H9 (cell line): ENCODE results near the gene WDR17. TPM values are rescaled to one million over a fixed set of nuclear protein-coding genes. Genes with fewer than 3 reads are reported as not detected.

Source experiments
- DNase-seq: peaks from one replicate; pipeline ENCODE4 v3.0.0-alpha.2; 2017
- H2AFZ ChIP-seq: one replicate; pipeline ENCODE4 v1.6.1; 2013; ENCODE audit warnings: mild to moderate bottlenecking, low read length, control low read depth, moderate library complexity
- H2AK5ac ChIP-seq: 2 replicates; pipeline ENCODE4 v1.6.1; 2013; ENCODE audit warnings: low read length, control low read depth, mixed read lengths; ENCODE audit not compliant: insufficient read length
- H2BK120ac ChIP-seq: one replicate; pipeline ENCODE4 v1.6.1; 2013; ENCODE audit warnings: low read depth, mild to moderate bottlenecking, low read length, control low read depth, inconsistent platforms; ENCODE audit not compliant: poor library complexity, severe bottlenecking
- H2BK12ac ChIP-seq: 2 replicates; pipeline ENCODE4 v1.6.1; 2013; ENCODE audit warnings: low read length, control low read depth, mixed read lengths, low read depth; ENCODE audit not compliant: insufficient read length
- H2BK15ac ChIP-seq: 2 replicates; pipeline ENCODE4 v1.6.1; 2013; ENCODE audit warnings: low read depth, low read length, control low read depth
- H2BK20ac ChIP-seq: one replicate; pipeline ENCODE4 v1.6.1; 2013; ENCODE audit warnings: low read depth, mild to moderate bottlenecking, low read length, control low read depth, inconsistent platforms; ENCODE audit not compliant: poor library complexity, severe bottlenecking
- H2BK5ac ChIP-seq: 2 replicates; pipeline ENCODE4 v1.6.1; 2013; ENCODE audit warnings: low read length, control low read depth, mixed read lengths; ENCODE audit not compliant: insufficient read length
- H3K14ac ChIP-seq: 2 replicates; pipeline ENCODE4 v1.6.1; 2013; ENCODE audit warnings: low read length, control low read depth; ENCODE audit not compliant: insufficient read depth
- H3K18ac ChIP-seq: 2 replicates; pipeline ENCODE4 v1.6.1; 2013; ENCODE audit warnings: low read depth, mild to moderate bottlenecking, mixed read lengths, low read length, control low read depth; ENCODE audit not compliant: insufficient read length
- H3K23ac ChIP-seq: 2 replicates; pipeline ENCODE4 v1.6.1; 2013; ENCODE audit warnings: low read length, control low read depth, mixed read lengths, low read depth; ENCODE audit not compliant: insufficient read length
- H3K23me2 ChIP-seq: 2 replicates; pipeline ENCODE4 v1.6.1; 2013; ENCODE audit warnings: low read depth, mild to moderate bottlenecking, mixed read lengths, low read length, control low read depth; ENCODE audit not compliant: insufficient read length, poor library complexity, severe bottlenecking
- H3K27ac ChIP-seq: 2 replicates; pipeline ENCODE4 v1.5.1; 2013; ENCODE audit warnings: low read length, control low read depth, mixed read lengths, low read depth; ENCODE audit not compliant: insufficient read length
- H3K27me3 ChIP-seq: 2 replicates; pipeline ENCODE4 v1.6.1; 2013; ENCODE audit warnings: low read length, control low read depth, inconsistent platforms; ENCODE audit not compliant: insufficient read depth
- H3K4ac ChIP-seq: 2 replicates; pipeline ENCODE4 v1.6.1; 2013; ENCODE audit warnings: low read depth, mild to moderate bottlenecking, control low read depth, inconsistent platforms, low read length, moderate library complexity
- H3K4me1 ChIP-seq: 2 replicates; pipeline ENCODE4 v1.6.1; 2013; ENCODE audit warnings: low read length, control low read depth, inconsistent platforms; ENCODE audit not compliant: insufficient read depth
- H3K4me2 ChIP-seq: 2 replicates; pipeline ENCODE4 v1.6.1; 2013; ENCODE audit warnings: low read length, control low read depth, mixed read lengths; ENCODE audit not compliant: insufficient read length, insufficient read depth
- H3K56ac ChIP-seq: 2 replicates; pipeline ENCODE4 v1.6.1; 2013; ENCODE audit warnings: low read depth, mild to moderate bottlenecking, mixed read lengths, low read length, control low read depth; ENCODE audit not compliant: insufficient read length
- H3K79me1 ChIP-seq: 2 replicates; pipeline ENCODE4 v1.6.1; 2013; ENCODE audit warnings: low read depth, mild to moderate bottlenecking, moderate library complexity, low read length, control low read depth, inconsistent platforms; ENCODE audit not compliant: insufficient read depth, poor library complexity, severe bottlenecking
- H3K79me2 ChIP-seq: 2 replicates; pipeline ENCODE4 v1.6.1; 2013; ENCODE audit warnings: low read length, control low read depth, inconsistent platforms; ENCODE audit not compliant: insufficient read depth
- H3K9ac ChIP-seq: 2 replicates; pipeline ENCODE4 v1.6.1; 2013; ENCODE audit warnings: low read length, control low read depth, mixed read lengths; ENCODE audit not compliant: insufficient read length; ENCODE audit errors: extremely low read depth
- H3K9me3 ChIP-seq: one replicate; pipeline ENCODE4 v1.6.1; 2013; ENCODE audit warnings: low read depth, low read length, inconsistent platforms; ENCODE audit not compliant: control insufficient read depth
- H3T11ph ChIP-seq: one replicate; pipeline ENCODE4 v1.6.1; 2013; ENCODE audit warnings: mild to moderate bottlenecking, low read length, control low read depth, inconsistent platforms
- H4K20me1 ChIP-seq: one replicate; pipeline ENCODE4 v1.6.1; 2013; ENCODE audit not compliant: control insufficient read depth, insufficient read length, insufficient read depth
- H4K5ac ChIP-seq: 2 replicates; pipeline ENCODE4 v1.6.1; 2013; ENCODE audit warnings: low read depth, mild to moderate bottlenecking, mixed read lengths, low read length, control low read depth; ENCODE audit not compliant: insufficient read length
- H4K8ac ChIP-seq: replicated peaks from 2 replicates; pipeline ENCODE4 v1.6.1; 2013; ENCODE audit warnings: low read length, control low read depth, mixed read lengths, low read depth; ENCODE audit not compliant: insufficient read length
- H4K91ac ChIP-seq: 2 replicates; pipeline ENCODE4 v1.6.1; 2013; ENCODE audit warnings: low read depth, mild to moderate bottlenecking, moderate library complexity, mixed read lengths, low read length, control low read depth; ENCODE audit not compliant: insufficient read length
- H3K27ac Mint-ChIP-seq, 3 experiments: 2 replicates in 2 of 3; 3 replicates in 1 of 3; pipeline ENCODE4 v1.8.0; 2020 to 2021; ENCODE audit warnings: mixed read lengths in 3 of 3, mild to moderate bottlenecking in 1 of 3, moderate library complexity in 1 of 3
- H3K27me3 Mint-ChIP-seq: 2 replicates; pipeline ENCODE4 v1.8.0; 2021; ENCODE audit warnings: low read depth, mild to moderate bottlenecking, moderate library complexity, mixed read lengths
- H3K36me3 Mint-ChIP-seq, 3 experiments: 2 replicates in 2 of 3; 3 replicates in 1 of 3; pipeline ENCODE4 v1.8.0; 2020 to 2021; ENCODE audit warnings: low read depth in 3 of 3, mixed read lengths in 3 of 3; ENCODE audit not compliant: insufficient read depth in 1 of 3
- H3K4me1 Mint-ChIP-seq, 2 experiments: 2 replicates each; pipeline ENCODE4 v1.8.0; 2020; ENCODE audit warnings: mixed read lengths in 2 of 2
- H3K4me3 Mint-ChIP-seq, 2 experiments: 2 replicates in 1 of 2; 3 replicates in 1 of 2; pipeline ENCODE4 v1.8.0; 2020 to 2021; ENCODE audit warnings: mild to moderate bottlenecking in 2 of 2, mixed read lengths in 2 of 2, moderate library complexity in 1 of 2
- H3K9me3 Mint-ChIP-seq, 2 experiments: 2 replicates in 1 of 2; 3 replicates in 1 of 2; pipeline ENCODE4 v1.8.0; 2020; ENCODE audit warnings: mild to moderate bottlenecking in 2 of 2, mixed read lengths in 2 of 2, moderate library complexity in 1 of 2
- CTCF ChIP-seq: fragments of 200-600 bp; sonication (generic); conservative IDR thresholded peaks from 3 replicates; pipeline ENCODE4 v1.8.0; 2021; ENCODE audit warnings: antibody characterized with exemption, mild to moderate bottlenecking
- WGBS: extraction: QIAGEN DNeasy Blood & Tissue Kit; methylation state at CpG from one replicate; pipeline ENCODE4 v1.1.7; 2013; ENCODE audit warnings: missing lambda C conversion rate, low lambda C conversion rate, mixed read lengths; ENCODE audit not compliant: insufficient read length; ENCODE audit errors: extremely low coverage; 5-methylcytosine and 5-hydroxymethylcytosine counted together
- total RNA-seq: library from RNA; stranded (reverse); gene quantifications from 2 replicates; pipeline ENCODE4 v1.2.1, GENCODE V29; 2021

WDR17 gene
- total RNA-seq, 1 experiment from 2014 or later, result 2.6 TPM

GRCh38 chr4:176123710-176124407, 58.2 kb downstream of the WDR17 start:
- Histone ChIP-seq H2BK120ac (no peak overlapping the region), H2AFZ (no peak overlapping the region), H4K91ac (no peak overlapping the region), H3K18ac (no peak overlapping the region), H3K14ac (no peak overlapping the region), H3K23ac (no peak overlapping the region), H3K4me1 (no peaks in the 10 kb centered on the region), H3K79me2 (no peaks in the 10 kb centered on the region), H3K27me3 (no peaks in the 10 kb centered on the region), H3K9me3 (no peaks in the 10 kb centered on the region), H4K5ac (no peak overlapping the region), H2BK12ac (no peak overlapping the region), H3K23me2 (no peaks in the 10 kb centered on the region), H2AK5ac (no peak overlapping the region), H3K4me2 (no peak overlapping the region), H2BK20ac (no peak overlapping the region), H2BK5ac (no peak overlapping the region), H3K56ac (no peak overlapping the region), H3T11ph (no peak overlapping the region), H3K4ac (no peak overlapping the region), H3K27ac (no peak overlapping the region), H3K9ac (no peak overlapping the region), H4K8ac (no peak overlapping the region), H3K79me1 (no peaks in the 10 kb centered on the region), H2BK15ac (no peak overlapping the region), H4K20me1 (no peaks in the 10 kb centered on the region)
- no peaks in the 10 kb centered on the region for H3K9me3 Mint-ChIP-seq
- WGBS, result no CpG with 5 or more reads among the region's 4 CpGs
- peak; percentile 56 for DNase-seq
- no peaks in the 10 kb centered on the region for H3K27me3 Mint-ChIP-seq
- peak; percentile 81 for TF ChIP-seq CTCF
- H3K36me3 Mint-ChIP-seq, result no peaks in the 10 kb centered on the region
- H3K4me3 Mint-ChIP-seq, result no peak overlapping the region
- peak overlapping the region in 1 of 3 experiments; percentile 43; a peak in 1 of 7 replicates for H3K27ac Mint-ChIP-seq
- H3K4me1 Mint-ChIP-seq, result peaks cover 6 to 9% of the 10 kb centered on the region in 2 experiments
